K562 (cell line): Measurements from ENCODE around the gene APC. TPM values are rescaled to one million over a fixed set of nuclear protein-coding genes. Genes with fewer than 3 reads are reported as not detected.

Experiments used
- ARID1B ChIP-seq: fragments of 450-650 bp; IDR thresholded peaks from 2 replicates; pipeline ENCODE4 v1.6.1; 2016; ENCODE audit warnings: antibody characterized with exemption, mild to moderate bottlenecking, inconsistent platforms
- BRD9 ChIP-seq: fragments of 450-650 bp; IDR thresholded peaks from 2 replicates; pipeline ENCODE4 v1.6.1; 2018; ENCODE audit warnings: low read depth; ENCODE audit not compliant: partially characterized antibody
- CTBP1 ChIP-seq: fragments of 450-650 bp; IDR thresholded peaks from 2 replicates; pipeline ENCODE4 v1.6.1; 2016; ENCODE audit warnings: borderline replicate concordance
- CUX1 ChIP-seq: fragments of 200-800 bp; sonication (Bioruptor generic); IDR thresholded peaks from 2 replicates; pipeline ENCODE4 v1.6.1; 2016; ENCODE audit warnings: missing genetic modification characterization, missing compliant biosample characterization
- EWSR1 ChIP-seq: fragments of 450-650 bp; IDR thresholded peaks from 2 replicates; pipeline ENCODE4 v1.6.1; 2018; ENCODE audit warnings: borderline replicate concordance, mild to moderate bottlenecking, low read depth, moderate library complexity; ENCODE audit not compliant: partially characterized antibody
- NFRKB ChIP-seq: fragments of 450-650 bp; IDR thresholded peaks from 2 replicates; pipeline ENCODE4 v1.6.1; 2016; ENCODE audit warnings: low read depth
- NR1H2 ChIP-seq: sonication (generic); formaldehyde crosslinking; IDR thresholded peaks from 2 replicates; pipeline ENCODE4 v1.4.0; 2020; ENCODE audit warnings: mild to moderate bottlenecking, missing genetic modification reagents
- PPARD ChIP-seq: fragments of 250-450 bp; sonication (Bioruptor Pico); IDR thresholded peaks from 2 replicates; pipeline ENCODE4 v1.8.0; 2022; ENCODE audit warnings: inconsistent platforms, mild to moderate bottlenecking, moderate library complexity
- PRMT5 ChIP-seq: sonication (generic); formaldehyde crosslinking; IDR thresholded peaks from 2 replicates; pipeline ENCODE4 v1.5.0; 2020; ENCODE audit warnings: missing genetic modification reagents
- RB1 ChIP-seq: fragments of 450-650 bp; IDR thresholded peaks from 2 replicates; pipeline ENCODE4 v1.6.1; 2017; ENCODE audit warnings: low read depth, mild to moderate bottlenecking
- SIN3A ChIP-seq, 2 experiments: fragments of 150-350 bp in 1 of 2; IDR thresholded peaks; 2 replicates each; pipeline ENCODE4 v1.6.1; 2011 to 2016; ENCODE audit warnings: borderline replicate concordance in 2 of 2, low read depth in 2 of 2, low read length in 2 of 2, mild to moderate bottlenecking in 2 of 2, moderate library complexity in 2 of 2; ENCODE audit not compliant: control insufficient read depth in 1 of 2
- SMAD1 ChIP-seq: fragments of 150-350 bp; IDR thresholded peaks from 2 replicates; pipeline ENCODE4 v1.6.1; 2014; ENCODE audit warnings: low read length, low read depth; ENCODE audit not compliant: partially characterized antibody
- TFE3 ChIP-seq: fragments of 450-650 bp; formaldehyde crosslinking; IDR thresholded peaks from 2 replicates; pipeline ENCODE4 v1.4.0; 2020; ENCODE audit warnings: mild to moderate bottlenecking, mixed read lengths
- TOE1 ChIP-seq, 2 experiments: fragments of 450-650 bp in 1 of 2; sonication (generic) in 1 of 2; formaldehyde crosslinking in 1 of 2; IDR thresholded peaks; 2 replicates each; pipeline versions ENCODE4 v1.7.1 to v1.8.0; 2016 to 2022; ENCODE audit warnings: borderline replicate concordance in 2 of 2, mild to moderate bottlenecking in 2 of 2, antibody characterized with exemption in 1 of 2, inconsistent platforms in 1 of 2, low read depth in 1 of 2, missing genetic modification reagents in 1 of 2, moderate library complexity in 1 of 2
- TRIM28 ChIP-seq: fragments of 450-650 bp; IDR thresholded peaks from 2 replicates; pipeline ENCODE4 v1.6.1; 2017
- XRCC5 ChIP-seq: fragments of 200-400 bp; formaldehyde crosslinking; IDR thresholded peaks from 2 replicates; pipeline ENCODE4 v1.6.1; 2017; ENCODE audit warnings: low read depth, mild to moderate bottlenecking, low read length
- ZNF282 ChIP-seq: sonication (generic); formaldehyde crosslinking; IDR thresholded peaks from 2 replicates; pipeline ENCODE4 v1.8.1; 2023; ENCODE audit warnings: missing genetic modification reagents
- ZNF311 ChIP-seq: fragments of 250-450 bp; sonication (Bioruptor Pico); IDR thresholded peaks from 2 replicates; pipeline ENCODE4 v1.4.0; 2020; ENCODE audit warnings: mild to moderate bottlenecking, moderate library complexity
- ZNF511 ChIP-seq: sonication (generic); formaldehyde crosslinking; IDR thresholded peaks from 2 replicates; pipeline ENCODE4 v1.8.0; 2022; ENCODE audit warnings: mild to moderate bottlenecking, missing genetic modification reagents
- polyA plus RNA-seq, 8 experiments: library from polyadenylated mRNA; depleted of rRNA in 4 of 8; stranded (reverse) in 5 of 8; unstranded in 3 of 8; fragments of >200 nt; fragmentation: Nextera tagmentation in 2 of 8; fragmentation: Illumina TruSeq in 1 of 8; extraction: Ambion mirVana in 2 of 8; extraction: Trizol in 1 of 8; gene quantifications; 2 replicates each; pipeline versions ENCODE4 v1.2.1 to v1.2.3, GENCODE V29; 2011 to 2014; ENCODE audit warnings: inconsistent platforms in 1 of 8, missing spikeins in 1 of 8
- total RNA-seq, 7 experiments: library from RNA; depleted of rRNA in 6 of 7; stranded (reverse); fragments of >200 nt in 6 of 7; fragmentation: Illumina TruSeq in 2 of 7; extraction: Trizol in 2 of 7; gene quantifications; 2 replicates each; pipeline versions ENCODE4 v1.2.1 to v1.2.3, GENCODE V29; 2011 to 2021; ENCODE audit warnings: low replicate concordance in 1 of 7

The APC gene
- total and polyA plus RNA-seq, 9 of the 15 experiments (the other 6 are each of a cell fraction or from before 2014, with no cell fraction given), result 5.7 to 29.5 (median 15.4) TPM

DNA sequence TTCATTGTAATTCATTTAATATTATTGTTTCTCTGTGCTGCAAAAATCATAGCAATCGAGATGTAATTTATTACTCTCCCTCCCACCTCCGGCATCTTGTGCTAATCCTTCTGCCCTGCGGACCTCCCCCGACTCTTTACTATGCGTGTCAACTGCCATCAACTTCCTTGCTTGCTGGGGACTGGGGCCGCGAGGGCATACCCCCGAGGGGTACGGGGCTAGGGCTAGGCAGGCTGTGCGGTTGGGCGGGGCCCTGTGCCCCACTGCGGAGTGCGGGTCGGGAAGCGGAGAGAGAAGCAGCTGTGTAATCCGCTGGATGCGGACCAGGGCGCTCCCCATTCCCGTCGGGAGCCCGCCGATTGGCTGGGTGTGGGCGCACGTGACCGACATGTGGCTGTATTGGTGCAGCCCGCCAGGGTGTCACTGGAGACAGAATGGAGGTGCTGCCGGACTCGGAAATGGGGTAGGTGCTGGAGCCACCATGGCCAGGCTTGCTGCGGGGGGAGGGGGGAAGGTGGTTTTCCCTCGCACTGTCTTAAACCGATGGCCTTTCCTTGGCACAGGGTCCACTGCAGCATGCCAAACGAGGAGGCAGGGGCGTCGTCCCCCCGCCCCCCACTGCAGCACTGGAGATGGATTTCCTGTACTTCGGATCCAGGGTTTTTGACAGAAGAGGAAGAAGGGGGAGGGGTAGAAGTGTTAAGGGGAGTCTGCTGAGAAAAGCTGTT is at the start of gene APC (continued):
- TF ChIP-seq SMAD1 (no peak), TRIM28 (peak; percentile 24; the same call in 1 of the 2 replicates), ARID1B (peak; percentile 50), TOE1 (IDR thresholded peaks at IDR 0.05; ENCODE audit: borderline replicate concordance) (peak; percentile 96), TOE1 (CRISPR knock-in tag; IDR thresholded peaks at IDR 0.05; ENCODE audit: borderline replicate concordance, low read depth) (peak; percentile 95; the same call in 1 of the 2 replicates), BRD9 (no peak), ZNF511 (CRISPR knock-in tag) (peak; percentile 94), PRMT5 (CRISPR knock-in tag) (no peak), CUX1 (no peak), EWSR1 (no peak), NFRKB (peak; percentile 89), RB1 (peak; percentile 50), PPARD (CRISPR knock-in tag) (no peak), TFE3 (peak; percentile 95), ZNF311 (CRISPR knock-in tag) (no peak), CTBP1 (peak; percentile 80), SIN3A (IDR thresholded peaks at IDR 0.05; ENCODE audit: borderline replicate concordance in 2 of 2, control insufficient read depth in 1 of 2, low read depth in 2 of 2, low read length in 2 of 2) (peak; percentile 15 to 74; a peak in 2 of 4 replicates), XRCC5 (no peak), ZNF282 (CRISPR knock-in tag) (no peak), NR1H2 (0 out of 2 replicates have a peak, but pooled peaks have one; percentile 57)
